Subcutaneous adipose tissue (tissue), 4 donors: ENCODE measurements around the gene OR5K3. TPM values are rescaled to one million over a fixed set of nuclear protein-coding genes. Genes with fewer than 3 reads are reported as not detected.

Experiments
- CTCF ChIP-seq: fragments of 450-650 bp; IDR thresholded peaks from one replicate; pipeline ENCODE4 v1.5.1; 2016; ENCODE audit warnings: low read depth, mild to moderate bottlenecking, control low read depth, antibody characterized with exemption, moderate library complexity
- total RNA-seq, 4 donors: library from RNA; depleted of rRNA; stranded (reverse); fragments of >200 nt; gene quantifications; one replicate each; pipeline ENCODE4 v1.1.0, GENCODE V29; 2016

Gene OR5K3
- total RNA-seq, 4 donors from 2014 or later: not detected

GRCh38 chr3:98388147-98388546 lies 2.3 kb upstream of the OR5K3 start:
- TF ChIP-seq CTCF: no peak

- TF ChIP-seq CTCF: no peak
Observed at GRCh38 chr3:98395101-98395500, 4.6 kb downstream of the OR5K3 start.

GRCh38 chr3:98398513-98398912 lies 8.0 kb downstream of the OR5K3 start:
- no peak for TF ChIP-seq CTCF

GRCh38 chr3:98402507-98402906 lies 12.0 kb downstream of the OR5K3 start:
- no peak for TF ChIP-seq CTCF

- TF ChIP-seq CTCF: no peak
Observed at GRCh38 chr3:98404010-98404409, 13.5 kb downstream of the OR5K3 start.

GRCh38 chr3:98406034-98406433 lies 15.6 kb downstream of the OR5K3 start:
- TF ChIP-seq CTCF: no peak

- TF ChIP-seq CTCF: no peak
Observed at GRCh38 chr3:98432575-98432974, 42.1 kb downstream of the OR5K3 start.

- TF ChIP-seq CTCF: no peak
Observed at GRCh38 chr3:98433764-98434163, 43.3 kb downstream of the OR5K3 start.
